Vagina (tissue), 2 donors: Measurements from ENCODE around the gene ZC3HAV1L. TPM values are rescaled to one million over a fixed set of nuclear protein-coding genes. Genes with fewer than 3 reads are reported as not detected.

Experiments
- DNase-seq, 2 donors: peaks; one replicate each; pipeline ENCODE4 v3.0.0-alpha.2; 2017; ENCODE audit errors: extremely low spot score in 2 of 2
- H3K27ac ChIP-seq: fragments of 200-600 bp; sonication (generic); one replicate; pipeline ENCODE4 v1.5.1; 2019
- H3K27me3 ChIP-seq: fragments of 200-600 bp; sonication (generic); one replicate; pipeline ENCODE4 v1.5.1; 2019
- H3K36me3 ChIP-seq, 2 donors: fragments of 200-600 bp; sonication (generic); one replicate each; pipeline ENCODE4 v1.5.1; 2017 to 2019
- H3K4me1 ChIP-seq: fragments of 200-600 bp; sonication (generic); one replicate; pipeline ENCODE4 v1.5.1; 2019
- H3K4me3 ChIP-seq, 2 donors: fragments of 200-600 bp; sonication (generic); 1 replicate in 1 of 2; 2 replicates in 1 of 2; pipeline ENCODE4 v1.5.1; 2016 to 2019
- H3K9me3 ChIP-seq: fragments of 200-600 bp; sonication (generic); one replicate; pipeline ENCODE4 v1.5.1; 2019
- POLR2A ChIP-seq, 2 donors: fragments of 450-650 bp; IDR thresholded peaks; one replicate each; pipeline ENCODE4 v1.6.1; 2017; ENCODE audit warnings: antibody characterized with exemption in 2 of 2, mild to moderate bottlenecking in 2 of 2, moderate library complexity in 2 of 2
- POLR2AphosphoS5 ChIP-seq, 2 donors: sonication (generic); formaldehyde crosslinking; IDR thresholded peaks; one replicate each; pipeline ENCODE4 v1.9.0; 2017; ENCODE audit warnings: antibody characterized with exemption in 2 of 2, mild to moderate bottlenecking in 2 of 2, low read depth in 1 of 2; ENCODE audit not compliant: insufficient read depth in 1 of 2
- intact Hi-C: fragments of 100-400 bp; cut with DNase I; formaldehyde crosslinking; loops from one replicate; pipeline ENCODE4 v1.15.1; 2023
- total RNA-seq: library from RNA; depleted of rRNA; stranded (reverse); fragments of >200 nt; gene quantifications from one replicate; pipeline ENCODE4 v1.2.3, GENCODE V29; 2016
- TF ChIP-seq, protein P1 (sequence below), 3 experiments: fragments of 450-650 bp in 2 of 3; fragments of 200-600 bp in 1 of 3; sonication (generic) in 1 of 3; IDR thresholded peaks; one replicate each; pipeline ENCODE4 v1.5.1; 2017 to 2019; ENCODE audit warnings: antibody characterized with exemption in 3 of 3, mild to moderate bottlenecking in 2 of 3, moderate library complexity in 2 of 3

ZC3HAV1L gene
- total RNA-seq, 1 donor from 2014 or later = 55.7 TPM

DNA sequence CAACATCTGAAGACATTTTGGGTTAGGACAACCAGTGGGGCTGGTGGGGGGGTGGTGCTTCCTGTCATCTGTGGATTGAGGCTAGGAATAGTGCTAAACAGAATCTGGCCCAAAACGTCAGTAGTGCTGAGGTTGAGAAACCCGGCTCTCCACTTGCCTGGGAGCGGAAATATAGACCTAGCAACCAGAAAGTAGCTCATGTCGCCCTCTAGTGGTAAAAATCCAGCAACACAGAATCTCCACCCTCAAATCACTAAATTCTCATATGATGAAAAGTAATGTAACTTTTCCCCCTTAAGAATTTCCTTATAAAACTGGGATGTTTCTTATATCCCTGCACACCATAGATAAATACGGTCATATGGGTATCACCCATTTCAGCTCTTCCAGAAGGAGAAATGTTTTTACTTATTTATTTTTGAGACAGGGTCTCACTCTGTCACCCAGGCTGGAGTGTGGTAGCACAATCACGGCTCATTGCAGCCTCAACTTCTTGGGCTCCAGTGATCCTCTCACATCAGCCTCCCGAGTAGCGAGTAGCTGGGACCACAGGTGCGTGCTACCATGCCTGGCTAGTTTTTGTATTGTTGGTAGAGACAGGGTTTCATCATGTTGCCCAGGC, 39.3 kb upstream of the ZC3HAV1L start:
- peaks cover 14% of the 10 kb centered on the region for H3K4me1 ChIP-seq
- intact Hi-C loops = no loop called here
- DNase-seq = no peak
- H3K9me3 ChIP-seq = no peaks in the 10 kb centered on the region
- H3K36me3 ChIP-seq = peaks cover 4 to 80% of the 10 kb centered on the region in 2 donors
- no peaks in the 10 kb centered on the region for H3K27me3 ChIP-seq
- TF ChIP-seq POLR2A (IDR thresholded peaks at IDR 0.05) = no peak
- peak in 1 of 2 donors; percentile 51 for TF ChIP-seq POLR2AphosphoS5 (IDR thresholded peaks at IDR 0.05; ENCODE audit: insufficient read depth in 1 of 2, low read depth in 1 of 2)
- TF ChIP-seq, protein P1, sequence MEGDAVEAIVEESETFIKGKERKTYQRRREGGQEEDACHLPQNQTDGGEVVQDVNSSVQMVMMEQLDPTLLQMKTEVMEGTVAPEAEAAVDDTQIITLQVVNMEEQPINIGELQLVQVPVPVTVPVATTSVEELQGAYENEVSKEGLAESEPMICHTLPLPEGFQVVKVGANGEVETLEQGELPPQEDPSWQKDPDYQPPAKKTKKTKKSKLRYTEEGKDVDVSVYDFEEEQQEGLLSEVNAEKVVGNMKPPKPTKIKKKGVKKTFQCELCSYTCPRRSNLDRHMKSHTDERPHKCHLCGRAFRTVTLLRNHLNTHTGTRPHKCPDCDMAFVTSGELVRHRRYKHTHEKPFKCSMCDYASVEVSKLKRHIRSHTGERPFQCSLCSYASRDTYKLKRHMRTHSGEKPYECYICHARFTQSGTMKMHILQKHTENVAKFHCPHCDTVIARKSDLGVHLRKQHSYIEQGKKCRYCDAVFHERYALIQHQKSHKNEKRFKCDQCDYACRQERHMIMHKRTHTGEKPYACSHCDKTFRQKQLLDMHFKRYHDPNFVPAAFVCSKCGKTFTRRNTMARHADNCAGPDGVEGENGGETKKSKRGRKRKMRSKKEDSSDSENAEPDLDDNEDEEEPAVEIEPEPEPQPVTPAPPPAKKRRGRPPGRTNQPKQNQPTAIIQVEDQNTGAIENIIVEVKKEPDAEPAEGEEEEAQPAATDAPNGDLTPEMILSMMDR (IDR thresholded peaks at IDR 0.05) = peak; percentile 55 to 71 (median 71)
- H3K27ac ChIP-seq = peak overlapping the region; percentile 26
- H3K4me3 ChIP-seq = no peak overlapping the region

DNA sequence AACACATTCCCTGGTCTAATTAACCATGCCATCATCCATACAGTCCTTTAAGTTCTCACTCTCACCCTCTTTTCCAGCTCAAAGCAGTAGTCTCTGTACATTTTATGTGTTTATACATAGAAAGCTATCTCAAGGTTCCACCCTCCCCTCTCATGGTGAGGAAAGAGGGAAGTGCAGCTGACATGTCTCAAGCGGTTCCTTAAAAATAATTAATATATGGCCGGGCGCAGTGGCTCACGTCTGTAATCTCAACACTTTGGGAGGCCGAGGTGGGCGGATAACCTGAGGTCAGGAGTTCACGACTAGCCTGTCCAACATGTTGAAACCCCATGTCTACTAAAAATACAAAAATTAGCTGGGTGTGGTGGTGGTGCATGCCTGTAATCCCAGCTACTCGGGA, 37.0 kb upstream of the ZC3HAV1L start:
- Histone ChIP-seq H3K4me1 (peaks cover 14% of the 10 kb centered on the region), H3K36me3 (peaks cover 4 to 75% of the 10 kb centered on the region in 2 donors), H3K9me3 (no peaks in the 10 kb centered on the region), H3K27ac (no peak overlapping the region), H3K27me3 (no peaks in the 10 kb centered on the region), H3K4me3 (no peak overlapping the region)
- intact Hi-C loops = no loop called here
- TF ChIP-seq, protein P1 (IDR thresholded peaks at IDR 0.05) = no peak
- TF ChIP-seq POLR2AphosphoS5 (IDR thresholded peaks at IDR 0.05; ENCODE audit: insufficient read depth in 1 of 2, low read depth in 1 of 2) = no peak
- no peak for TF ChIP-seq POLR2A (IDR thresholded peaks at IDR 0.05)
- no peak for DNase-seq

DNA sequence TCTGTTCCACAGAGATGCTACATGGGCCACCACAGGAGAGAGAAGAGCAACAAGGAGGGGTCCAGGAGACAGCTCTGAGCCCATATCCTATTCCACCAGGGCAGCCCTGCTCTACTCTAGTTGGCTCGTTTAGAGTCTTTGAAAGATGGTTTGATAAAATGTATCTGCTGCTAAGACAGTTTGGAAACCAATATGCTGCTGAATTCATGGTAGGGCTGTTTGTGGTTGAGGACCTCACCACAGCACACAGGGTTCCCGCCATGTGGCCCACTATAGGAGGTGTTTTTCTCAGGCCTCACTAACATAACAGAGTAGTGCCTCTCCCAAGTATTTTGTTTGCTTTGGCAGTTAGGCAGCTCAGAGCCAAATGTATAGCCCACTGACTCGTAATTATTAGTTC, 35.8 kb upstream of the ZC3HAV1L start:
- intact Hi-C loops = no loop called here
- Histone ChIP-seq H3K36me3 (peaks cover 4 to 74% of the 10 kb centered on the region in 2 donors), H3K9me3 (no peaks in the 10 kb centered on the region)

DNA sequence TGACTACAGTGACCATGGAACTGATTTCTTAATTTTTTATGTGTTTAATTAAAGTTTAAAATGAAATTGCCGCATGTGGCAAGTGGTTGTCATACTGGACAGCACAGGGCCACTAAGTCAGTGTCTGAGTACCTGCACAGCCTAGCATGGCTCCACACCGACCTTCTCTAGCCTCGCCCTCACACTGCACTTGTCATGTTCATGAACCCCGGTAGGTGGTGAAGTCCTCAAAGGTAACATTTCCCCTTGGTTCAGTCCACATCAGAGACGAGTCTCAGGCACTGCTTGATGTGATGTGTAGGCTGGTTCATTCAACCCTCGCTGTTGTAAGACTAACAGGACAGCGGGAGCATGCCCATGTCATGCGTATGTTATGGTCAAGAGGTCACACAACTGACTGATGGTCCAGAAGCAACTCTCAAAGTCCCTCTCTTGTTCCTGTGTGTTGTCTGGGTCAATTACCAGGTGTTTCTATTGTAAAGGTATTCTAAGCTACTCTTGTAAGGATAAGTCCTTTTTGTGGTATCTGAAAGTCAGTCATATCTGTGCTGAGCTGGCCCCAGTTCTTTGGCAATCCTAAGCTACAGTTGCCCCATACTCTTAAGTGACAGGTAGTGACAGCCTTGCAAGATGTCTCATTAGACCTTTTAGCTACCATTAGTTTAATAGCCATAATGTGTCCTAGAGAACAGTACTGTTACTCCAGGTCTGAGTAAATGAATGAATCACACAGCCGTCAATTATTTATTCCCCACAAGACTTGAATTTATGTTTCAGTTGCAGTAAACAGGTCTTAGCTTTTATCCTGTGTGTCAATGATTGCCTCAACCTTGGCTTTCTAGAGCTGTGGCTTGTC, 32.9 kb upstream of the ZC3HAV1L start:
- no peak for DNase-seq
- no peaks in the 10 kb centered on the region for H3K9me3 ChIP-seq
- no peak overlapping the region for H3K27ac ChIP-seq
- peaks cover 4 to 82% of the 10 kb centered on the region in 2 donors for H3K36me3 ChIP-seq
- no peaks in the 10 kb centered on the region for H3K27me3 ChIP-seq
- H3K4me3 ChIP-seq = no peak overlapping the region
- intact Hi-C loops = no loop called here
- TF ChIP-seq POLR2AphosphoS5 (IDR thresholded peaks at IDR 0.05; ENCODE audit: insufficient read depth in 1 of 2, low read depth in 1 of 2) = no peak
- no peak for TF ChIP-seq POLR2A (IDR thresholded peaks at IDR 0.05)
- TF ChIP-seq, protein P1 (IDR thresholded peaks at IDR 0.05) = no peak
- H3K4me1 ChIP-seq = no peaks in the 10 kb centered on the region

More for the DNA sequence above, 35.8 kb upstream of the ZC3HAV1L start:
- peaks cover 14% of the 10 kb centered on the region for H3K4me1 ChIP-seq
- no peak overlapping the region for H3K27ac ChIP-seq
- TF ChIP-seq POLR2A (IDR thresholded peaks at IDR 0.05) = no peak
- no peak overlapping the region for H3K4me3 ChIP-seq
- DNase-seq = no peak
- no peaks in the 10 kb centered on the region for H3K27me3 ChIP-seq

DNA sequence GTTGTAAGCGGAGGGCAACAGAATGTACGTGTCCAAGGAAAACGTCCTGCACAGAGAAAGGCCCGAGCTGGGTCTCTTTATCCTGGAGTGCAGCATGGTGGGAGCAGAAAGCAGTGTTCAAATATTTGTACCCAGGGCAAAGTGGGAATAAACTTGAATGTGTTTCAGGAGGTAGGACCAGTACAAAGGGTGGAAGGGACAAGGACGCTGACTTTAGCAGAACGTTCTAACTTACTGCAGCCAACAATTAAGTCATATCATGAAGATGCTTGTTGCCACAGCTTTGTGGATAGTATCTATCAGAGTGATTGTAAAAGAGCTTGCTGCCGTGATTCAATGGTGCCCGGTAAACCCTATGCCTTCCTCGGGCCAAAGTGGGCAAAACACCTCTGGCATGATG, 30.5 kb upstream of the ZC3HAV1L start:
- H3K4me3 ChIP-seq = no peak overlapping the region
- intact Hi-C loops = no loop called here
- H3K36me3 ChIP-seq = peaks cover 0 to 66% of the 10 kb centered on the region in 2 donors
- TF ChIP-seq POLR2A (IDR thresholded peaks at IDR 0.05) = no peak
- no peak for TF ChIP-seq POLR2AphosphoS5 (IDR thresholded peaks at IDR 0.05; ENCODE audit: insufficient read depth in 1 of 2, low read depth in 1 of 2)
- no peaks in the 10 kb centered on the region for H3K4me1 ChIP-seq
- H3K9me3 ChIP-seq = no peaks in the 10 kb centered on the region
- H3K27me3 ChIP-seq = no peaks in the 10 kb centered on the region
- H3K27ac ChIP-seq = no peak overlapping the region
- DNase-seq = no peak

DNA sequence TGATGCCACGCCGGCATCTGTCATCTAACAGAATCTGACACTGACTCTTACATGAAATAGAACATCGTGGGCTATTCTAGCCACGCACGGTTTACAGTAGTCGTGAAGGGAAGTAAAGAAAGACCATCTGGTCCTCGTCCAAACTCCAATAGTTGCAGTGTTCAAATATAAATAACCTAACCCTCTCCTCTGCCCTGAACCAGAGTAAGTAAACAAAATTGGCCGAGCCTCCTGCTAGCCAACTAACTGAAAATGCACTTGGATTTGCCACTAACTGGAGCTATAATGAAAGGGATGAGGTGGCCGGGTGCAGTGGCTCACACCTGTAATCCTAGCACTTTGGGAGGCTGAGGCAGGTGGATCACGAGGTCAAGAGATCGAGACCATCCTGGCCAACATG, 29.5 kb upstream of the ZC3HAV1L start:
- DNase-seq = no peak
- H3K27ac ChIP-seq = no peak overlapping the region
- no peaks in the 10 kb centered on the region for H3K9me3 ChIP-seq
- no peaks in the 10 kb centered on the region for H3K27me3 ChIP-seq
- intact Hi-C loops = no loop called here
- peaks cover 0 to 62% of the 10 kb centered on the region in 2 donors for H3K36me3 ChIP-seq
- H3K4me3 ChIP-seq = no peak overlapping the region
- H3K4me1 ChIP-seq = no peaks in the 10 kb centered on the region
- TF ChIP-seq POLR2A (IDR thresholded peaks at IDR 0.05) = no peak
- TF ChIP-seq, protein P1 (IDR thresholded peaks at IDR 0.05) = no peak
- no peak for TF ChIP-seq POLR2AphosphoS5 (IDR thresholded peaks at IDR 0.05; ENCODE audit: insufficient read depth in 1 of 2, low read depth in 1 of 2)
